SK-N-SH (cell line): Measurements from ENCODE around the gene VASN. TPM values are rescaled to one million over a fixed set of nuclear protein-coding genes. Genes with fewer than 3 reads are reported as not detected.

Experiments used
- CTCF ChIA-PET: fragments of 300-600, 350-600 bp; formaldehyde crosslinking; extraction: SDS; loops from one replicate; lab custom pipeline; 2021; lab: Yijun Ruan, JAX
- POLR2A ChIA-PET: fragments of 350-600 bp; sonication (Branson Sonifier 250); formaldehyde crosslinking; extraction: SDS; loops from one replicate; lab custom pipeline; 2020; ENCODE audit warnings: antibody characterized with exemption, inconsistent platforms; lab: Yijun Ruan, JAX
- DNase-seq: peaks from one replicate; pipeline ENCODE4 v3.0.0; 2012
- H2AFZ ChIP-seq: fragments of 200-600 bp; sonication (generic); 2 replicates; pipeline ENCODE4 v1.8.1; 2016; ENCODE audit warnings: antibody characterized with exemption, mild to moderate bottlenecking, low read depth
- H3F3A ChIP-seq: fragments of 200-600 bp; sonication (generic); replicated peaks from 2 replicates; pipeline ENCODE3; 2016; ENCODE audit warnings: antibody characterized with exemption, mild to moderate bottlenecking; ENCODE audit not compliant: insufficient read depth
- H3K27ac ChIP-seq, 2 experiments: fragments of 200-500 bp in 1 of 2; fragments of 200-600 bp in 1 of 2; sonication (Bioruptor generic) in 1 of 2; sonication (generic), shearing (Covaris generic) in 1 of 2; 2 replicates each; pipeline versions ENCODE4 v1.5.1 to v1.6.1; 2014 to 2016; ENCODE audit warnings: low read depth in 2 of 2, inconsistent platforms in 1 of 2, low read length in 1 of 2, mild to moderate bottlenecking in 1 of 2, mixed read lengths in 1 of 2
- H3K27me3 ChIP-seq: fragments of 200-600 bp; sonication (generic), shearing (Covaris generic); 2 replicates; pipeline ENCODE4 v1.6.1; 2016; ENCODE audit warnings: mixed run types; ENCODE audit not compliant: insufficient read depth
- H3K36me3 ChIP-seq, 2 experiments: fragments of 200-500 bp in 1 of 2; fragments of 200-600 bp in 1 of 2; sonication (Bioruptor generic) in 1 of 2; sonication (generic) in 1 of 2; replicated peaks in 1 of 2; 2 replicates each; pipeline versions ENCODE3 to v1.5.1; 2014 to 2016; ENCODE audit warnings: low read length in 1 of 2, mild to moderate bottlenecking in 1 of 2; ENCODE audit not compliant: insufficient read depth in 2 of 2, control insufficient read depth in 1 of 2
- H3K4me1 ChIP-seq, 2 experiments: fragments of 200-500 bp in 1 of 2; fragments of 200-600 bp in 1 of 2; sonication (Bioruptor generic) in 1 of 2; sonication (generic), shearing (Covaris generic) in 1 of 2; 2 replicates each; pipeline versions ENCODE4 v1.5.1 to v1.6.1; 2014 to 2016; ENCODE audit warnings: low read depth in 1 of 2, low read length in 1 of 2, mixed run types in 1 of 2; ENCODE audit not compliant: insufficient read depth in 2 of 2, control insufficient read depth in 1 of 2
- H3K4me2 ChIP-seq: fragments of 200-600 bp; sonication (generic), shearing (Covaris generic); 2 replicates; pipeline ENCODE4 v1.6.1; 2017; ENCODE audit warnings: mixed run types
- H3K4me3 ChIP-seq, 2 experiments: fragments of 200-500 bp in 1 of 2; fragments of 200-600 bp in 1 of 2; sonication (Bioruptor generic) in 1 of 2; sonication (generic), shearing (Covaris generic) in 1 of 2; 2 replicates each; pipeline versions ENCODE4 v1.5.1 to v1.8.1; 2014 to 2016; ENCODE audit warnings: low read depth in 2 of 2, inconsistent platforms in 1 of 2, low read length in 1 of 2, mild to moderate bottlenecking in 1 of 2, mixed read lengths in 1 of 2, moderate library complexity in 1 of 2
- H3K79me2 ChIP-seq: fragments of 200-600 bp; sonication (generic); 2 replicates; pipeline ENCODE4 v1.8.1; 2017; ENCODE audit warnings: mild to moderate bottlenecking; ENCODE audit not compliant: insufficient read depth
- H3K9ac ChIP-seq: fragments of 200-600 bp; sonication (generic); 2 replicates; pipeline ENCODE4 v1.6.1; 2017; ENCODE audit warnings: mixed run types
- H3K9me2 ChIP-seq: fragments of 200-600 bp; sonication (generic); 2 replicates; pipeline ENCODE4 v1.6.1; 2017; ENCODE audit warnings: mixed run types
- H3K9me3 ChIP-seq: fragments of 200-600 bp; sonication (generic); 2 replicates; pipeline ENCODE4 v1.6.1; 2017; ENCODE audit warnings: mixed run types, mild to moderate bottlenecking, moderate library complexity
- H4K20me1 ChIP-seq: fragments of 200-600 bp; sonication (generic); 2 replicates; pipeline ENCODE4 v1.6.1; 2017; ENCODE audit warnings: mild to moderate bottlenecking, mixed run types; ENCODE audit not compliant: insufficient read depth
- CHD2 ChIP-seq: fragments of 150-350 bp; IDR thresholded peaks from 2 replicates; pipeline ENCODE4 v1.6.1; 2018; ENCODE audit warnings: low read length; ENCODE audit not compliant: partially characterized antibody
- ELF1 ChIP-seq: IDR thresholded peaks from 2 replicates; pipeline ENCODE4 v1.4.0; 2012
- EP300 ChIP-seq, 2 experiments: IDR thresholded peaks; 2 replicates each; pipeline versions ENCODE4 v1.4.0 to v1.6.1; 2012; ENCODE audit warnings: borderline replicate concordance in 1 of 2, low read depth in 1 of 2, low read length in 1 of 2
- EZH2phosphoT487 ChIP-seq: fragments of 200-600 bp; sonication (generic); IDR thresholded peaks from 2 replicates; pipeline ENCODE4 v1.6.1; 2017; ENCODE audit warnings: low read depth, mixed run types, mild to moderate bottlenecking, antibody characterized with exemption, moderate library complexity, borderline replicate concordance
- FOSL2 ChIP-seq: IDR thresholded peaks from 2 replicates; pipeline ENCODE4 v1.4.0; 2012; ENCODE audit warnings: low read depth, mild to moderate bottlenecking, moderate library complexity, borderline replicate concordance
- FOXJ3 ChIP-seq: sonication (generic); formaldehyde crosslinking; IDR thresholded peaks from 2 replicates; pipeline ENCODE4 v1.5.1; 2020; ENCODE audit warnings: mild to moderate bottlenecking, missing genetic modification reagents
- GABPA ChIP-seq: IDR thresholded peaks from 2 replicates; pipeline ENCODE4 v1.4.0; 2012; ENCODE audit warnings: low read depth, mild to moderate bottlenecking
- GATA2 ChIP-seq: sonication (generic); formaldehyde crosslinking; IDR thresholded peaks from 2 replicates; pipeline ENCODE4 v1.5.0; 2020; ENCODE audit warnings: mild to moderate bottlenecking, missing genetic modification reagents
- IRF3 ChIP-seq: fragments of 150-350 bp; IDR thresholded peaks from 2 replicates; pipeline ENCODE4 v1.6.1; 2016; ENCODE audit warnings: mild to moderate bottlenecking, low read depth, low read length
- JUND ChIP-seq: IDR thresholded peaks from 2 replicates; pipeline ENCODE4 v1.4.0; 2012
- MAX ChIP-seq: IDR thresholded peaks from 2 replicates; pipeline ENCODE4 v1.4.0; 2012; ENCODE audit warnings: low read depth
- NFIC ChIP-seq: IDR thresholded peaks from 2 replicates; pipeline ENCODE4 v1.4.0; 2012; ENCODE audit warnings: borderline replicate concordance
- NRF1 ChIP-seq: IDR thresholded peaks from 2 replicates; pipeline ENCODE4 v1.6.1; 2012; ENCODE audit warnings: low read depth, mild to moderate bottlenecking, low read length
- POLR2AphosphoS5 ChIP-seq: IDR thresholded peaks from 2 replicates; pipeline ENCODE4 v1.6.1; 2012; ENCODE audit warnings: low read depth, low read length
- REST ChIP-seq: IDR thresholded peaks from 2 replicates; pipeline ENCODE4 v1.6.1; 2012; ENCODE audit warnings: mild to moderate bottlenecking, low read depth, low read length, moderate library complexity
- RFX5 ChIP-seq: IDR thresholded peaks from 2 replicates; pipeline ENCODE4 v1.6.1; 2012; ENCODE audit warnings: mild to moderate bottlenecking, improper control_type of control experiment, low read length
- SMC3 ChIP-seq: IDR thresholded peaks from 2 replicates; pipeline ENCODE4 v1.6.1; 2012; ENCODE audit warnings: low read depth, low read length, improper control_type of control experiment
- TAF1 ChIP-seq: IDR thresholded peaks from 2 replicates; pipeline ENCODE4 v1.6.1; 2012; ENCODE audit warnings: low read depth, mild to moderate bottlenecking, low read length, moderate library complexity, borderline replicate concordance
- TCF12 ChIP-seq: IDR thresholded peaks from 2 replicates; pipeline ENCODE4 v1.4.0; 2012
- USF1 ChIP-seq: IDR thresholded peaks from 2 replicates; pipeline ENCODE4 v1.4.0; 2012; ENCODE audit warnings: low read depth, borderline replicate concordance
- USF2 ChIP-seq: fragments of 150-350 bp; IDR thresholded peaks from 2 replicates; pipeline ENCODE4 v1.6.1; 2017; ENCODE audit warnings: antibody characterized with exemption, low read length, low read depth, borderline replicate concordance
- YY1 ChIP-seq: IDR thresholded peaks from 2 replicates; pipeline ENCODE4 v1.4.0; 2012; ENCODE audit warnings: low read depth, mild to moderate bottlenecking
- ZBTB33 ChIP-seq: IDR thresholded peaks from 2 replicates; pipeline ENCODE4 v1.4.0; 2012; ENCODE audit warnings: low read depth, borderline replicate concordance
- WGBS: methylation state at CpG from one replicate; pipeline ENCODE4 v1.1.6; 2017; ENCODE audit warnings: low lambda C conversion rate; 5-methylcytosine and 5-hydroxymethylcytosine counted together
- polyA plus RNA-seq, 3 experiments: library from polyadenylated mRNA; depleted of rRNA; stranded (reverse); fragments of >200 nt; gene quantifications; 2 replicates each; pipeline ENCODE4 v1.2.3, GENCODE V29; 2012

The VASN gene
- polyA plus RNA-seq, 1 of the 3 experiments (the other 2 are of a cell fraction) = 37.4 TPM

GRCh38 chr16:4392382-4393239 is 21.0 kb downstream of the VASN start:
- Histone ChIP-seq H3K4me1 (peaks cover 21 to 57% of the 10 kb centered on the region in 2 experiments; a peak in 3 of 4 replicates), H3K4me3 (no peak overlapping the region)
- peak; percentile 82 for TF ChIP-seq POLR2AphosphoS5
- TF ChIP-seq TAF1 = peak; percentile 14; the same call in 1 of the 2 replicates
- peak; percentile 85 for TF ChIP-seq USF1
- TF ChIP-seq IRF3 = no peak
- no peak for TF ChIP-seq RFX5
- TF ChIP-seq ZBTB33 = peak; percentile 45; the same call in 1 of the 2 replicates
- TF ChIP-seq USF2 = 0 out of 2 replicates have a peak, but pooled peaks have one; percentile 24
- TF ChIP-seq REST = no peak
- peak; percentile 53; the same call in 1 of the 2 replicates for TF ChIP-seq ELF1
- TF ChIP-seq SMC3 = no peak
- peak; percentile 22; the same call in 1 of the 2 replicates for TF ChIP-seq GATA2 (CRISPR knock-in tag)
- no peak for TF ChIP-seq EZH2phosphoT487
- TF ChIP-seq NRF1 = no peak
- peak; percentile 83 to 91 for TF ChIP-seq EP300 (IDR thresholded peaks at IDR 0.05; ENCODE audit: borderline replicate concordance in 1 of 2, low read depth in 1 of 2, low read length in 1 of 2)
- TF ChIP-seq MAX = peak; percentile 76; the same call in 1 of the 2 replicates
- no peak; the same call in 1 of the 2 replicates for TF ChIP-seq JUND
- peak; percentile 96 for TF ChIP-seq CHD2
- TF ChIP-seq TCF12 = peak; percentile 99
- peak; percentile 90 for TF ChIP-seq FOXJ3 (CRISPR knock-in tag)
- TF ChIP-seq FOSL2 = no peak
- TF ChIP-seq GABPA = no peak; the same call in 1 of the 2 replicates
- TF ChIP-seq NFIC = peak; percentile 85
- no peak for TF ChIP-seq YY1

More at GRCh38 chr16:4392382-4393239, 21.0 kb downstream of the VASN start:
- H3K4me2 ChIP-seq = peak overlapping the region; percentile 79
- H4K20me1 ChIP-seq = no peaks in the 10 kb centered on the region
- peaks cover 0 to 2% of the 10 kb centered on the region in 2 experiments for H3K36me3 ChIP-seq
- DNase-seq = peak; percentile 94
- no peaks in the 10 kb centered on the region for H3K9me3 ChIP-seq
- ChIA-PET CTCF (interaction anchor here (0.6 to 32.1 kb wide), 15 partner anchors 9 to 410 kb away, joined by 3 to 558 read pairs (median 6); no protein-coding TSS in a partner anchor), POLR2A (interaction anchor here (0.5 to 2.7 kb wide), 14 partner anchors 9 to 112 kb away, joined by 3 to 28 read pairs (median 6); partner anchors contain the start of genes CORO7, PAM16 and VASN)
- peak overlapping the region; percentile 72 to 97 for H3K27ac ChIP-seq
- peak overlapping the region; percentile 51; the same call in 1 of the 2 replicates for H3K9ac ChIP-seq
- no peaks in the 10 kb centered on the region for H3K79me2 ChIP-seq
- 16% methylated on average over 14 of the region's 27 CpGs for WGBS
- H3K9me2 ChIP-seq = no peaks in the 10 kb centered on the region
- peaks cover 4% of the 10 kb centered on the region for H3F3A ChIP-seq
- no peaks in the 10 kb centered on the region for H3K27me3 ChIP-seq
- H2AFZ ChIP-seq = peak overlapping the region; percentile 65
